Mesenteric fat pad (tissue), 1 donor: ENCODE data around the gene PTPN23. TPM values are rescaled to one million over a fixed set of nuclear protein-coding genes. Genes with fewer than 3 reads are reported as not detected.
"Not testable (repeated sequence)": the region's sequence is repeated elsewhere in the genome, so short reads cannot be mapped to it uniquely, and the experiment has no call there.

Source experiments
- DNase-seq: peaks from one replicate; pipeline ENCODE4 v3.0.0-alpha.2; 2020; ENCODE audit warnings: low spot score
- total RNA-seq: library from RNA; stranded (reverse); fragmentation: NEBNext Ultra II Directional; extraction: Animal tissue kit (Norgen Biotek cat#: 25700); gene quantifications from one replicate; pipeline ENCODE4 v1.2.1, GENCODE V29; 2021
- donor health status: DM: yes; HTN: yes; CAD: no.

Gene PTPN23
- total RNA-seq, 1 donor from 2014 or later: 40.3 TPM

- DNase-seq: no peak
Measured at GRCh38 chr3:47441796-47442551, 61.2 kb downstream of the PTPN23 start.

- DNase-seq: no peak
Measured at GRCh38 chr3:47443611-47443995, 62.8 kb downstream of the PTPN23 start.

GRCh38 chr3:47444103-47444502, 63.3 kb downstream of the PTPN23 start:
- DNase-seq: no peak

- DNase-seq: no peak
Measured at GRCh38 chr3:47452453-47453215, 71.8 kb downstream of the PTPN23 start.

GRCh38 chr3:47455806-47456452, 75.1 kb downstream of the PTPN23 start:
- DNase-seq: no peak

GRCh38 chr3:47456984-47457383, 76.2 kb downstream of the PTPN23 start:
- no peak for DNase-seq

GRCh38 chr3:47459534-47460085, 78.8 kb downstream of the PTPN23 start:
- not testable (repeated sequence) for DNase-seq

Other genes with a start within 250 kb of the PTPN23 start
- gene SETD2, start 216.9 kb upstream of the PTPN23 start, total RNA-seq: 46.6 TPM
- gene KIF9, start 98.2 kb upstream of the PTPN23 start, total RNA-seq: 4.9 TPM
- 33.7 TPM for gene KLHL18, start 98.1 kb upstream of the PTPN23 start, total RNA-seq
- gene SCAP, start 94.9 kb downstream of the PTPN23 start, total RNA-seq: 72.8 TPM
- gene ELP6, start 132.7 kb downstream of the PTPN23 start, total RNA-seq: 18.9 TPM
- gene CSPG5, start 197.8 kb downstream of the PTPN23 start, total RNA-seq: 2.0 TPM